HL-60 (cell line): ENCODE data around the gene IL37.
"Not testable (repeated sequence)": the region's sequence is repeated elsewhere in the genome, so short reads cannot be mapped to it uniquely, and the experiment has no call there.

Source experiments
- DNase-seq, 2 experiments: peaks; one replicate each; pipeline ENCODE4 v3.0.0-alpha.2; 2010 to 2020; ENCODE audit warnings: low read depth in 1 of 2, low spot score in 1 of 2
- H3K27ac ChIP-seq: fragments of 250-450 bp; sonication (Bioruptor Pico); replicated peaks from 2 replicates; pipeline ENCODE4 v1.5.1; 2020; ENCODE audit warnings: mild to moderate bottlenecking, moderate library complexity
- H3K27me3 ChIP-seq: fragments of 250-450 bp; sonication (Bioruptor Pico); 2 replicates; pipeline ENCODE4 v1.5.1; 2021; ENCODE audit warnings: mild to moderate bottlenecking, moderate library complexity; ENCODE audit not compliant: insufficient read depth, poor library complexity, severe bottlenecking
- H3K4me3 ChIP-seq: replicated peaks from 2 replicates; pipeline ENCODE4 v1.5.1; 2011; ENCODE audit warnings: mild to moderate bottlenecking, control low read depth, low read length; ENCODE audit not compliant: insufficient read depth
- CTCF ChIP-seq: IDR thresholded peaks from one replicate; pipeline ENCODE4 v1.5.1; 2011; ENCODE audit warnings: low read length, control low read depth, inconsistent platforms; ENCODE audit not compliant: insufficient read depth
- GABPA ChIP-seq: IDR thresholded peaks from 2 replicates; pipeline ENCODE4 v1.6.1; 2012; ENCODE audit warnings: low read depth
- POLR2AphosphoS5 ChIP-seq: IDR thresholded peaks from 2 replicates; pipeline ENCODE4 v1.6.1; 2012; ENCODE audit warnings: low read depth
- REST ChIP-seq: IDR thresholded peaks from 2 replicates; pipeline ENCODE4 v1.6.1; 2012; ENCODE audit warnings: low read depth; ENCODE audit not compliant: insufficient replicate concordance
- SPI1 ChIP-seq: IDR thresholded peaks from 2 replicates; pipeline ENCODE4 v1.6.1; 2012; ENCODE audit warnings: low read depth, mild to moderate bottlenecking, borderline replicate concordance

The IL37 gene

GRCh38 chr2:112904883-112905282 lies 6.1 kb upstream of the IL37 start:
- H3K4me3 ChIP-seq: no peak overlapping the region
- H3K27me3 ChIP-seq: no peaks in the 10 kb centered on the region
- TF ChIP-seq REST (no peak), CTCF (no peak), POLR2AphosphoS5 (no peak), SPI1 (no peak)
- H3K27ac ChIP-seq: no peak overlapping the region
- DNase-seq: no peak

GRCh38 chr2:112906276-112906675 lies 4.7 kb upstream of the IL37 start:
- no peak for DNase-seq
- no peak overlapping the region for H3K27ac ChIP-seq
- no peaks in the 10 kb centered on the region for H3K27me3 ChIP-seq
- H3K4me3 ChIP-seq: no peak overlapping the region
- TF ChIP-seq REST (no peak), GABPA (no peak), POLR2AphosphoS5 (no peak), CTCF (no peak), SPI1 (no peak)

GRCh38 chr2:112907001-112907949 lies 3.7 kb upstream of the IL37 start:
- H3K4me3 ChIP-seq: no peak overlapping the region
- TF ChIP-seq POLR2AphosphoS5: no peak
- TF ChIP-seq GABPA: no peak
- TF ChIP-seq SPI1: no peak
- TF ChIP-seq CTCF: no peak
- no peak for TF ChIP-seq REST
- DNase-seq: no peak
- no peaks in the 10 kb centered on the region for H3K27me3 ChIP-seq
- no peak overlapping the region for H3K27ac ChIP-seq

- not testable (repeated sequence) for H3K27me3 ChIP-seq, H3K4me3 ChIP-seq, DNase-seq, H3K27ac ChIP-seq
Observed at GRCh38 chr2:112908559-112908958, 2.4 kb upstream of the IL37 start.
